Body of pancreas (tissue), 4 donors: ENCODE measurements around the gene EPN3. TPM values are rescaled to one million over a fixed set of nuclear protein-coding genes. Genes with fewer than 3 reads are reported as not detected.

Source experiments
- ATAC-seq: fragments of 150-250 bp; one replicate; pipeline ENCODE4 v1.9.1; 2016
- DNase-seq, 4 donors: peaks; one replicate each; pipeline ENCODE4 v3.0.0-alpha.2; 2019
- H3K27ac ChIP-seq, 4 donors: fragments of 200-600 bp; sonication (generic); 1 replicate in 3 of 4; 2 replicates in 1 of 4; pipeline versions ENCODE4 v1.5.1 to v1.6.1; 2016 to 2019; ENCODE audit warnings: mild to moderate bottlenecking in 1 of 4, mixed read lengths in 1 of 4, moderate library complexity in 1 of 4
- H3K27me3 ChIP-seq, 2 donors: fragments of 200-600 bp; sonication (generic); one replicate each; pipeline ENCODE4 v1.6.0; 2016; ENCODE audit warnings: mild to moderate bottlenecking in 1 of 2
- H3K36me3 ChIP-seq, 2 donors: fragments of 200-600 bp; sonication (generic); replicated peaks in 1 of 2; 2 replicates each; pipeline ENCODE4 v1.5.1; 2016; ENCODE audit warnings: low read depth in 2 of 2; ENCODE audit not compliant: insufficient read depth in 1 of 2
- H3K4me1 ChIP-seq: fragments of 200-600 bp; sonication (generic); one replicate; pipeline ENCODE4 v1.6.0; 2016
- H3K4me3 ChIP-seq, 2 donors: fragments of 200-600 bp; sonication (generic); 1 replicate in 1 of 2; 2 replicates in 1 of 2; pipeline ENCODE4 v1.5.1; 2016 to 2019
- H3K9me3 ChIP-seq, 3 donors: fragments of 200-600 bp; sonication (generic); 1 replicate in 2 of 3; 2 replicates in 1 of 3; pipeline ENCODE4 v1.5.1; 2016
- CTCF ChIP-seq, 7 experiments: fragments of 450-650 bp in 4 of 7; fragments of 200-600 bp in 3 of 7; sonication (generic) in 3 of 7; IDR thresholded peaks; one replicate each; pipeline ENCODE4 v1.5.1; 2016 to 2019; ENCODE audit warnings: antibody characterized with exemption in 7 of 7
- POLR2A ChIP-seq, 3 donors: fragments of 450-650 bp; IDR thresholded peaks; one replicate each; pipeline ENCODE4 v1.6.1; 2016; ENCODE audit warnings: antibody characterized with exemption in 3 of 3, mild to moderate bottlenecking in 2 of 3
- WGBS, 2 donors: methylation state at CpG; one replicate each; pipeline ENCODE4 v1.1.5; 2017; 5-methylcytosine and 5-hydroxymethylcytosine counted together
- intact Hi-C: fragments of 100-400 bp; cut with DNase I; formaldehyde crosslinking; loops from one replicate; pipeline ENCODE4 v1.15.1; 2023
- total RNA-seq, 2 donors: library from RNA; depleted of rRNA; stranded (reverse); fragments of >200 nt; gene quantifications; one replicate each; pipeline ENCODE4 v1.1.0, GENCODE V29; 2016

The EPN3 gene
- total RNA-seq, 2 donors from 2014 or later: 11.9 to 20.1 TPM

DNA sequence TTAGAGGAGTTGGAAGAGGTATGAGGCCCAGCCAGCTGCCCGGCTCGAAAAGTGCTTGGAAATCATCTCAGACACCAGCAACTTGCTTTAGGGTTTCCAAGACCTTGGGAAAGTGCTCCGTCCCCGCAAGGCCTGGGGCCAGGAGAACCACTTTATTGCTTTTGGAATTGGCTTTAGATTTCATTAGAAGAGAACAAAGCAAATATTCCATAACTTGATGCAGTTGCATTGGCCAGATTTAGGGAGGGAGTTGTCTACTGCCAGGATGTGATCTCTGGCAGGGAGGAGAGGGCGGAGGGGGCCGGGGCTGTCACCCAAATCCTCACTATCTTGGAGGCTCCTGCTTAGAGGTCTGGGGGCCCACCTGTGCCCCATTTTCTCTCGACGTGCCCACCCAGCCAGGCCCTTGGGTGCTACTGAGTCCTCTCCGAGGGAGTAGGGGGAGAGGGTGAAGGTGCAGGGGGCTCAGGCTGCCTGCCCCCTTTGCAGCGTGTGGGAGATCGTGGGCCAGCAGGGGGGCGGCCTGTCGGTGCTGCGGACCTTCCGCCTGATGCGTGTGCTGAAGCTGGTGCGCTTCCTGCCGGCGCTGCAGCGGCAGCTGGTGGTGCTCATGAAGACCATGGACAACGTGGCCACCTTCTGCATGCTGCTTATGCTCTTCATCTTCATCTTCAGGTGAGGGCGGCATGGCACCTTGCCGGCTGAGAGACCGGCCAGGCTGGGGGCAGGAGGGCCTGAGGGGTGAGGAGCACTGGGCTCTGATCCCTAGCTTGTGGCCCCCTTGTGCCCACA lies 58.6 kb downstream of the EPN3 start:
- no peak for DNase-seq
- Histone ChIP-seq H3K4me3 (no peak overlapping the region), H3K27ac (no peak overlapping the region), H3K27me3 (no peaks in the 10 kb centered on the region), H3K9me3 (no peaks in the 10 kb centered on the region), H3K4me1 (peaks cover 28% of the 10 kb centered on the region), H3K36me3 (no peaks in the 10 kb centered on the region)
- WGBS, 2 donors: 89 to 93% methylated on average over 8 to 24 of the region's 24 CpGs
- no peak for ATAC-seq
- intact Hi-C loops: no loop called here
- TF ChIP-seq CTCF (IDR thresholded peaks at IDR 0.05) (no peak), POLR2A (IDR thresholded peaks at IDR 0.05) (no peak)

- no peaks in the 10 kb centered on the region for H3K27me3 ChIP-seq
- TF ChIP-seq POLR2A (IDR thresholded peaks at IDR 0.05) (no peak), CTCF (IDR thresholded peaks at IDR 0.05) (no peak)
- DNase-seq (peak; percentile 80 to 94 (median 92)), ATAC-seq (peak; percentile 85)
- H3K4me3 ChIP-seq: no peak overlapping the region
- intact Hi-C loops: no loop called here
- peaks cover 27% of the 10 kb centered on the region for H3K4me1 ChIP-seq
- WGBS, 2 donors: 12 to 38% methylated on average over 5 to 9 of the region's 10 CpGs
- H3K9me3 ChIP-seq: no peaks in the 10 kb centered on the region
- no peaks in the 10 kb centered on the region for H3K36me3 ChIP-seq
- no peak overlapping the region for H3K27ac ChIP-seq
Observed at GRCh38 chr17:50593321-50593720, 60.8 kb downstream of the EPN3 start.

Other genes starting within 250 kb of the EPN3 start
- 10 to 100 TPM; 22.8 to 31.3 TPM for gene XYLT2, start 186.6 kb upstream of the EPN3 start, total RNA-seq
- gene MRPL27, start 159.6 kb upstream of the EPN3 start, total RNA-seq: 10 to 100 TPM; 26.5 to 31.3 TPM
- not detected for gene EME1, start 159.5 kb upstream of the EPN3 start, total RNA-seq
- gene LRRC59, start 135.2 kb upstream of the EPN3 start, total RNA-seq: 100 to 1,000 TPM in 1 of 2 donors, 10 to 100 TPM in 1; 70.8 to 113 TPM
- gene ACSF2, start 106.5 kb upstream of the EPN3 start, total RNA-seq: 100 to 1,000 TPM in 1 of 2 donors, 10 to 100 TPM in 1; 18.7 to 120 TPM
- 10 to 100 TPM in 1 of 2 donors, 1 to 10 TPM in 1; 8.8 to 13.2 TPM for gene CHAD, start 63.9 kb upstream of the EPN3 start, total RNA-seq
- 10 to 100 TPM; 39.2 to 44.5 TPM for gene RSAD1, start 53.9 kb upstream of the EPN3 start, total RNA-seq
- gene MYCBPAP, start 24.3 kb upstream of the EPN3 start, total RNA-seq: under 1 TPM in 1 of 2 donors, not detected in 1; 0.33 TPM
- 10 to 100 TPM; 65.6 to 75.2 TPM for gene SPATA20, start 14.4 kb downstream of the EPN3 start, total RNA-seq
- gene CACNA1G, start 28.0 kb downstream of the EPN3 start, total RNA-seq: under 1 TPM; 0.26 to 0.33 TPM
- gene ABCC3, start 102.1 kb downstream of the EPN3 start, total RNA-seq: 100 to 1,000 TPM; 130 to 163 TPM
- 10 to 100 TPM; 21.3 to 27.0 TPM for gene ANKRD40, start 175.2 kb downstream of the EPN3 start, total RNA-seq
- gene LUC7L3, start 186.9 kb downstream of the EPN3 start, total RNA-seq: 10 to 100 TPM; 71.2 to 85.6 TPM
- gene ANKRD40CL, start 234.8 kb downstream of the EPN3 start, total RNA-seq: 1 to 10 TPM in 1 of 2 donors, not detected in 1; 1.6 TPM